SK-N-SH treated with all-trans-retinoic acid at 6 μM for 48 hours (cell line): ENCODE data around the gene POM121L2.

Experiments used
- ATAC-seq: fragments of 200-7000 bp; cut with Tn5 transposase; 3 replicates; pipeline ENCODE4 v1.9.1; 2020; ENCODE audit warnings: mild to moderate bottlenecking, moderate library complexity
- ARNTL ChIP-seq: fragments of 450-650 bp; formaldehyde crosslinking; IDR thresholded peaks from 2 replicates; pipeline ENCODE4 v1.5.0; 2020; ENCODE audit warnings: low read depth, mild to moderate bottlenecking, moderate library complexity, borderline replicate concordance
- BACH2 ChIP-seq: fragments of 250-450 bp; sonication (Bioruptor Pico); IDR thresholded peaks from 2 replicates; pipeline ENCODE4 v1.9.0; 2021; ENCODE audit warnings: mild to moderate bottlenecking, borderline replicate concordance
- CREB5 ChIP-seq: fragments of 250-450 bp; sonication (Bioruptor Pico); IDR thresholded peaks from 2 replicates; pipeline ENCODE4 v1.5.1; 2020; ENCODE audit warnings: low read depth, mild to moderate bottlenecking, moderate library complexity
- CSDC2 ChIP-seq: fragments of 250-450 bp; sonication (Bioruptor Pico); IDR thresholded peaks from 2 replicates; pipeline ENCODE4 v1.5.0; 2020; ENCODE audit warnings: mild to moderate bottlenecking, moderate library complexity
- GLIS3 ChIP-seq: fragments of 250-450 bp; sonication (Bioruptor Pico); IDR thresholded peaks from 2 replicates; pipeline ENCODE4 v1.5.0; 2020; ENCODE audit warnings: mild to moderate bottlenecking, moderate library complexity
- ISL1 ChIP-seq: fragments of 250-450 bp; sonication (Bioruptor Pico); IDR thresholded peaks from 2 replicates; pipeline ENCODE4 v2.1.2; 2022; ENCODE audit warnings: mild to moderate bottlenecking, moderate library complexity
- OSR1 ChIP-seq: fragments of 250-450 bp; sonication (Bioruptor Pico); IDR thresholded peaks from 2 replicates; pipeline ENCODE4 v1.8.0; 2022; ENCODE audit warnings: moderate library complexity, mild to moderate bottlenecking, inconsistent platforms
- POU6F1 ChIP-seq: fragments of 250-450 bp; sonication (Bioruptor Pico); IDR thresholded peaks from 2 replicates; pipeline ENCODE4 v1.8.0; 2021; ENCODE audit warnings: low read depth, mild to moderate bottlenecking, moderate library complexity, borderline replicate concordance
- PPARA ChIP-seq: fragments of 250-450 bp; sonication (Bioruptor Pico); IDR thresholded peaks from 2 replicates; pipeline ENCODE4 v1.5.0; 2020; ENCODE audit warnings: mild to moderate bottlenecking, borderline replicate concordance
- RARB ChIP-seq: fragments of 250-450 bp; sonication (Bioruptor Pico); IDR thresholded peaks from 2 replicates; pipeline ENCODE4 v1.8.0; 2021; ENCODE audit warnings: mild to moderate bottlenecking, moderate library complexity
- SNAI2 ChIP-seq: fragments of 250-450 bp; sonication (Bioruptor Pico); IDR thresholded peaks from 2 replicates; pipeline ENCODE4 v1.5.0; 2020; ENCODE audit warnings: mild to moderate bottlenecking, moderate library complexity
- TCF4 ChIP-seq: fragments of 250-450 bp; sonication (Bioruptor Pico); IDR thresholded peaks from 2 replicates; pipeline ENCODE4 v1.8.0; 2021; ENCODE audit warnings: mild to moderate bottlenecking, moderate library complexity, borderline replicate concordance
- TOX ChIP-seq: fragments of 250-450 bp; sonication (Bioruptor Pico); IDR thresholded peaks from 2 replicates; pipeline ENCODE4 v1.8.0; 2021; ENCODE audit warnings: mild to moderate bottlenecking, moderate library complexity, borderline replicate concordance
- TSHZ2 ChIP-seq: fragments of 250-450 bp; sonication (Bioruptor Pico); IDR thresholded peaks from 2 replicates; pipeline ENCODE4 v1.5.0; 2020; ENCODE audit warnings: mild to moderate bottlenecking, moderate library complexity
- ZC3H10 ChIP-seq: fragments of 250-450 bp; sonication (Bioruptor Pico); IDR thresholded peaks from 2 replicates; pipeline ENCODE4 v1.5.1; 2021; ENCODE audit warnings: mild to moderate bottlenecking, moderate library complexity
- ZFP3 ChIP-seq: fragments of 250-450 bp; sonication (Bioruptor Pico); IDR thresholded peaks from 2 replicates; pipeline ENCODE4 v1.5.0; 2020; ENCODE audit warnings: mild to moderate bottlenecking, moderate library complexity
- ZFP30 ChIP-seq: fragments of 450-650 bp; formaldehyde crosslinking; IDR thresholded peaks from 2 replicates; pipeline ENCODE4 v1.5.0; 2022; ENCODE audit warnings: mild to moderate bottlenecking, moderate library complexity
- ZNF565 ChIP-seq: fragments of 450-650 bp; formaldehyde crosslinking; conservative IDR thresholded peaks from 2 replicates; pipeline ENCODE4 v1.5.0; 2020; ENCODE audit warnings: low read depth, mild to moderate bottlenecking, moderate library complexity
- ZNF70 ChIP-seq: fragments of 450-650 bp; formaldehyde crosslinking; IDR thresholded peaks from 2 replicates; pipeline ENCODE4 v1.5.0; 2020; ENCODE audit warnings: mild to moderate bottlenecking, moderate library complexity
- ZNF8 ChIP-seq: fragments of 450-650 bp; formaldehyde crosslinking; IDR thresholded peaks from 2 replicates; pipeline ENCODE4 v1.5.0; 2020; ENCODE audit warnings: mild to moderate bottlenecking, moderate library complexity
- TF ChIP-seq, protein P1 (sequence below): fragments of 250-450 bp; sonication (Bioruptor Pico); IDR thresholded peaks from 2 replicates; pipeline ENCODE4 v1.8.0; 2020; ENCODE audit warnings: mild to moderate bottlenecking, moderate library complexity, borderline replicate concordance
- TF ChIP-seq, protein P2 (sequence below): fragments of 250-450 bp; sonication (Bioruptor Pico); IDR thresholded peaks from 2 replicates; pipeline ENCODE4 v1.5.1; 2021; ENCODE audit warnings: mild to moderate bottlenecking, moderate library complexity

The POM121L2 gene

DNA sequence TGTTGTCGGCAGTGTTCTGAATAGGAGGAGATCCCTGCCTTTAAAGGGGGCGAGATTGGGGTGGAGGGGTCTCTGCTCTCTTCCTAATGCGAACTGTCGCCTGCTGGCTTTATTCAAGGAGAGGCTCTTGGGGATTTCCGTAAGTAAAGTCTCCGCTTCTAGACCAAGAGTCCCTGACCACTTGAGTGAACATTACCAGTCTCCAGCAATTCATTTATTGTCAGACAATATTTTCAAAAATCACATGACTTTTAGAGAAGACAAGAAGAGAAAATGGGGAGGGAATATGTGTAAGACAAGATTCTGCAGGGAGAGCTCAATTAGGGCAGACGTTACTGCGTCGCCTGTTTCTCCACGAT, 21.2 kb downstream of the POM121L2 start:
- no peak for ATAC-seq
- TF ChIP-seq CREB5 (CRISPR knock-in tag), result no peak
- TF ChIP-seq PPARA (CRISPR knock-in tag), result no peak
- TF ChIP-seq, protein P1, sequence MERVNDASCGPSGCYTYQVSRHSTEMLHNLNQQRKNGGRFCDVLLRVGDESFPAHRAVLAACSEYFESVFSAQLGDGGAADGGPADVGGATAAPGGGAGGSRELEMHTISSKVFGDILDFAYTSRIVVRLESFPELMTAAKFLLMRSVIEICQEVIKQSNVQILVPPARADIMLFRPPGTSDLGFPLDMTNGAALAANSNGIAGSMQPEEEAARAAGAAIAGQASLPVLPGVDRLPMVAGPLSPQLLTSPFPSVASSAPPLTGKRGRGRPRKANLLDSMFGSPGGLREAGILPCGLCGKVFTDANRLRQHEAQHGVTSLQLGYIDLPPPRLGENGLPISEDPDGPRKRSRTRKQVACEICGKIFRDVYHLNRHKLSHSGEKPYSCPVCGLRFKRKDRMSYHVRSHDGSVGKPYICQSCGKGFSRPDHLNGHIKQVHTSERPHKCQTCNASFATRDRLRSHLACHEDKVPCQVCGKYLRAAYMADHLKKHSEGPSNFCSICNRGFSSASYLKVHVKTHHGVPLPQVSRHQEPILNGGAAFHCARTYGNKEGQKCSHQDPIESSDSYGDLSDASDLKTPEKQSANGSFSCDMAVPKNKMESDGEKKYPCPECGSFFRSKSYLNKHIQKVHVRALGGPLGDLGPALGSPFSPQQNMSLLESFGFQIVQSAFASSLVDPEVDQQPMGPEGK (CRISPR knock-in tag), result no peak
- no peak for TF ChIP-seq ZNF8
- TF ChIP-seq POU6F1, result no peak
- no peak for TF ChIP-seq RARB
- no peak for TF ChIP-seq ARNTL
- TF ChIP-seq, protein P2, sequence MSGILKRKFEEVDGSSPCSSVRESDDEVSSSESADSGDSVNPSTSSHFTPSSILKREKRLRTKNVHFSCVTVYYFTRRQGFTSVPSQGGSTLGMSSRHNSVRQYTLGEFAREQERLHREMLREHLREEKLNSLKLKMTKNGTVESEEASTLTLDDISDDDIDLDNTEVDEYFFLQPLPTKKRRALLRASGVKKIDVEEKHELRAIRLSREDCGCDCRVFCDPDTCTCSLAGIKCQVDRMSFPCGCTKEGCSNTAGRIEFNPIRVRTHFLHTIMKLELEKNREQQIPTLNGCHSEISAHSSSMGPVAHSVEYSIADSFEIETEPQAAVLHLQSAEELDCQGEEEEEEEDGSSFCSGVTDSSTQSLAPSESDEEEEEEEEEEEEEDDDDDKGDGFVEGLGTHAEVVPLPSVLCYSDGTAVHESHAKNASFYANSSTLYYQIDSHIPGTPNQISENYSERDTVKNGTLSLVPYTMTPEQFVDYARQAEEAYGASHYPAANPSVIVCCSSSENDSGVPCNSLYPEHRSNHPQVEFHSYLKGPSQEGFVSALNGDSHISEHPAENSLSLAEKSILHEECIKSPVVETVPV (CRISPR knock-in tag), result no peak
- TF ChIP-seq ZFP3 (CRISPR knock-in tag), result no peak
- no peak for TF ChIP-seq ZNF565 (CRISPR knock-in tag)
- TF ChIP-seq ISL1, result no peak
- TF ChIP-seq TOX (CRISPR knock-in tag), result no peak
- TF ChIP-seq BACH2, result no peak
- TF ChIP-seq OSR1, result no peak

- TF ChIP-seq TOX (CRISPR knock-in tag), result no peak
- no peak for TF ChIP-seq ZFP30 (CRISPR knock-in tag)
- no peak for TF ChIP-seq GLIS3
- ATAC-seq, result peak; percentile 8; the same call in 1 of the 3 replicates
These were observed 21.8 kb downstream of the POM121L2 start for GRCh38 chr6:27290065-27290849.

DNA sequence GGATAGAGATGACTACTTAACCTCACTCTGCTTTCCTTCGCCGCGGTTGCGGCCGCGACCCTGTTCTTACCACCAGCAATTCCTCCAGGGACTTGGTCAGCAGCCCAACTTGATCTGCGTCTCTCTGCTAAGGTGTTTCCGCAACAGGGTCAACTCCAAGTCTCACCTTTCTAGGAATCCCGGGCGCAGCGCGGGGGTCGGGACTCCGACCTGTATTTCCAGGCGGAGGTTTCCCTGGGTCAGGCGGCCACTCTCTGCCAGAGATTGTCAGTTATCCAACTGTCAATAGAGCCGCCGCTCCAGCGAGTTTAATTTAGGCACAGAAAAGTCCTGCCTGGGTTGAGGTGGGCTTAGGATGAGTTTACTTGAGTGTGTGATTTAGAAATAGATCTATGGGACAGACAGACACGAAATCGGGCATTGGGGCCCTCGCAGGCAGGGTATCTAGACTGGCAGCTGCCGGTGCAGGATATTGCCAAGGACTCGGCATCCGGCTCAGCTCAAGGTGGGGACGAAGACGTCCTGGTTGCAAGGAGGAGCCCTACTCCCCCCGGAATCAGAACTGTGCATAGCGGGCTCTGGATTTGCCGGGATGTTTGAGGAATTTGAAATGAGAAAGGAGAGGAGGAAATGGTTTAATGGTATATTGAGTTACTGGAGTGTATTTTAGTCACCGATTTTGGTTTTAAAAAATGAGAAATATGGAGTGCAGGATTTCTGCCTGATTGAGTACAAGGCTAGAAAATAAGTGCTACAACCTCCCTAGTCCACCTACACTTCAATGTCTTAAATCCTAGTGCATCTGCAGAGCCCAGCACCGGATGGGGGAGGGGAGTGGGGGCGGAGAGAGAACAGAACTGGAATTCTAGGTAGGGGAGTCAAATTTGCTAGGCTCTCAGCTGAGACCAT, 23.7 kb downstream of the POM121L2 start:
- TF ChIP-seq OSR1, result no peak
- no peak for TF ChIP-seq ZNF565 (CRISPR knock-in tag)
- no peak for TF ChIP-seq TCF4 (CRISPR knock-in tag)
- TF ChIP-seq ZFP3 (CRISPR knock-in tag), result no peak
- TF ChIP-seq PPARA (CRISPR knock-in tag), result no peak
- no peak for TF ChIP-seq SNAI2 (CRISPR knock-in tag)
- TF ChIP-seq ISL1, result no peak
- TF ChIP-seq, protein P1 (CRISPR knock-in tag), result no peak
- no peak for TF ChIP-seq RARB
- TF ChIP-seq GLIS3, result no peak
- TF ChIP-seq POU6F1, result no peak
- no peak for TF ChIP-seq ZNF70 (CRISPR knock-in tag)
- no peak for TF ChIP-seq ARNTL
- TF ChIP-seq TSHZ2 (CRISPR knock-in tag), result no peak
- no peak for TF ChIP-seq BACH2
- TF ChIP-seq ZC3H10 (CRISPR knock-in tag), result no peak
- TF ChIP-seq ZFP30 (CRISPR knock-in tag), result no peak
- no peak for TF ChIP-seq CSDC2 (CRISPR knock-in tag)
- no peak for ATAC-seq
